Measurements from ENCODE around the gene CLCN1. TPM values are rescaled to one million over a fixed set of nuclear protein-coding genes. Genes with fewer than 3 reads are reported as not detected.

CLCN1 gene
- total RNA-seq, 1 donor, result 0.54 TPM

DNA sequence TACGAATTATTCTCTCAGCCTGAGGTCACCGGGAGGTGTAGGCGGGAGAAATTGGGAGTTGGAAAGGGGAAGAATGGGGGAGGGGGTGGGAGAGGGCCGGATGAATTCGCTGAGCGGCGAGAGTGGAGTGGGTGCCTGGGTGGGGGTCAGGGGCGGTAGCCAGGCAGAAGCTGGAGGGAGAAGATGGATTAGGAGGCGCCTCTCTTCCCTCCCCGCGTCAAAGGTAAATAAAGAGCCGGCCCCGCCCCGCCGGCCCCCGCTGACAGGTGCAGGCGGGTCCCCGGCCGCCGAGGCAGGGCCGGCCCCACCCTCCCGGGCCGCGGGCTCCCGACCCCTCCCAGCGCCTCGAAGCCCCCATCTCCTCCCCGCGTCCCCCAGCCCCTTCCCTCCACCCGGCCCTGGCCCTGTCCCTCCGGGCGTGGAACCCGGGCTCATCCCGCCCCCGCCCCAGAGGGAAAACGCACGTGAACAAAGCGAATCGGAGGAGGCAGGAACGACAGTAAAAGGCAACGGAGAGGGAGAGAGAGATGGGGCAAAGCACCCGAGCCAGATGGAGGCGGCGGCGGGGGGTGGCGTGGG is 45.7 kb downstream of the CLCN1 start:
- no peak for DNase-seq (ENCODE audit: low read depth in 2 of 3, low spot score in 2 of 3)

GRCh38 chr7:143362131-143363015 is 46.5 kb downstream of the CLCN1 start, which contains the start of gene FAM131B:
Gene FAM131B, minus strand, starts transcription at chr7:143362713. Its CDS starts 110 bp downstream, at chr7:143362603.
- no peak for DNase-seq (ENCODE audit: low read depth in 2 of 3, low spot score in 2 of 3)

- DNase-seq (ENCODE audit: low read depth in 2 of 3, low spot score in 2 of 3), result no peak
Observed at GRCh38 chr7:143363016-143363937, 47.4 kb downstream of the CLCN1 start.

DNA sequence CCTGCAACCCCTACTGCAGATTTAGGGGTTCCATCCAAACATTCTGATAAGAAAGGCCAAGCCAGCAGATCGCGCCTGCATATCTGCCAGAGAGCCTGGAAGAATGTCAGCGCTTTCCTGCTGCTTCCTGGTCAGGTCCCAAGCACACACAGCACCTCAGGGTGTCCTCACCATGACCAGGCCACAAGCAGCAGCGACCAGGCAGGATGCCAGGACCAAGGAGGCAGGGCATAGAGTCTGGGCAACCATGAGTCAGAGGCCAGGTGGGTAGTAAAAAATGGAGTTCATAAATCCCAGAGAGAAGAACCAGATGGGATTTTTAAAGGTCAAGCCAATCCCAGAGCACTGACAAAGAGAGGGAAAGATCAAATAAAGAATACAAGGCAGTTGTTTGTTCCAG is 52.1 kb downstream of the CLCN1 start:
- DNase-seq (ENCODE audit: low read depth in 2 of 3, low spot score in 2 of 3), result no peak

DNA sequence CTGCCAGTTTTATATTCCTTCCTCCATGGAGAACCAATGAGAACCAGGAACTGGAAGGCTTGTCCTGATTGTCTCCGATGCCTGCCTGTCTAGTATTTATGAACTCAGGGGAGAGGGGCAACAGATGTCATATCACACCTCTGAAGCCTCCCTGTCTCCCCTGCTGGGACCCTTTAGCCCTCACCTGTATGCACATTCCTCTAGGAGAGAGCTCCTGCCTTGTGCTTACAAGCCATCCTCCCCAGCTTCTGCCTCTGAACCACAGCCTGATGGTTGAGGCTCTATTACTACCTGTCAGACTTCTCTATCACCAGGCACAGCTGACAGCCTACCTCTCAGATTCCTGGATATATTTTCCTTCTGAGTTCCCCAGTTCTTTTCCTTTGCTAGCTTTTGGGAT is 52.5 kb downstream of the CLCN1 start:
- DNase-seq (ENCODE audit: low read depth in 2 of 3, low spot score in 2 of 3), result no peak

DNA sequence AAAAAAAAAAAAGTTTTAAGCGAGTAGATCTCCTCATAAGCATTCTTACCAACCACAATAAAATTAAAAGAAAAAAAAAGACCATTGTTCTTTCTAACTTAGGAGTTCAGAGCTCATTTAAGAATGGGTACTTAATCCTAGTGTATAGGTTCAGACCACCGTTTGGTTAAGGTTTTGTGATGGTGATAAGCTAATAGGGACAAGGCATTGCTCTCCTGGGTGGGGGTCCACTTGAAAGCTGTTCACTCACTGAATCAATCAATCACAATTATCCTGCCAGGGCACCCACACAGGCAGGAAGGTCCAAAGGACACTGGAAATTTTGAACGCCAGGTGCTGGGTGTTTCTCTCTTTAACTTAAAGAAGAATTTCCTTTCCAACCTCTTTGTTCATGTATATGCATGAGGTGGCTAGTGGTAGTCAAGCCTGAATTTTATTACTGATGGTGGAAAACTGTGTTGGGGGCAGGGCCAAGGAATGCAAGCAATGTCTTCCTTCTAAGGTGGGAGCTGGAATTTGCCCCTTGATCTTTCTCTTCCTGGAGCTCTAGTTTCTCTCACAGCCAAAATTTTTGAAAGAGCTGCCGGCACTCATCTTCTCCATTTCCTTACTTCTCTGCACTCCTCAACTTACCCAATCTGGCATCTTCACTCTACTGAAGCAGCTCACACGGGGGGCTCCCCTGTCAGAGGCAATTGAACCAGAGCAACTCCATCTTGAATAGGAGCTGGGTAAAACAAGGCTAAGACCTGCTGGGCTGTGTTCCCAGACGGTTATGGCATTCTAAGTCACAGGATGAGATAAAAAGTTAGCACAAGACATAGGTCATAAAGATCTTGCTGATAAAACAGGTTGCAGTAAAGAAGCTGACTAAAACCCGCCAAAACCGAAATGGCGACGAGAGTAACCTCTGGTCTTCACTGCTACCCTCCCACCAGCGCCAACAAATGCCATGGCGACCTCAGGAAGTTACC is 54.1 kb downstream of the CLCN1 start:
- DNase-seq (ENCODE audit: low read depth in 2 of 3, low spot score in 2 of 3), result no peak

DNA sequence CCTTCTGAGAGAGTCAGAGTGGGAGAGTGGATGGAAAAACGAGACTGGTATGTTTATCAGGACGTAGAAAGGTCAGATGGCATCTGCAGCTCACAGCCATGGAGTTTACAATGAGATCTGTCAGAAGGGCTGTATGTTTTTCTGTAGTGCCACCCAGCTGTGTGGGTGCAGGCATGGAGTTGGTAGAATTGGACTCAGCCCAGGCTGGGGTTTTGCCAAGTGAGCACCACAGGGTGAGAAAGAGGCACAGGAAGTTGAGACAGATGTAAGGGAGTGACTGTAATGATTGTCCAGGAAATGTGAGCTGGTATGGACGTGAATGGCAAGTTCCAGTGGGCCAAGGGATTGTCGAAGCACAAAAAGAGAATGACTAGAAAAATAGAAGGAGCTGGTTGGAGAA is 56.2 kb downstream of the CLCN1 start:
- peak in 2 of 3 donors; percentile 69 to 92 for DNase-seq (ENCODE audit: low read depth in 2 of 3, low spot score in 2 of 3)

DNA sequence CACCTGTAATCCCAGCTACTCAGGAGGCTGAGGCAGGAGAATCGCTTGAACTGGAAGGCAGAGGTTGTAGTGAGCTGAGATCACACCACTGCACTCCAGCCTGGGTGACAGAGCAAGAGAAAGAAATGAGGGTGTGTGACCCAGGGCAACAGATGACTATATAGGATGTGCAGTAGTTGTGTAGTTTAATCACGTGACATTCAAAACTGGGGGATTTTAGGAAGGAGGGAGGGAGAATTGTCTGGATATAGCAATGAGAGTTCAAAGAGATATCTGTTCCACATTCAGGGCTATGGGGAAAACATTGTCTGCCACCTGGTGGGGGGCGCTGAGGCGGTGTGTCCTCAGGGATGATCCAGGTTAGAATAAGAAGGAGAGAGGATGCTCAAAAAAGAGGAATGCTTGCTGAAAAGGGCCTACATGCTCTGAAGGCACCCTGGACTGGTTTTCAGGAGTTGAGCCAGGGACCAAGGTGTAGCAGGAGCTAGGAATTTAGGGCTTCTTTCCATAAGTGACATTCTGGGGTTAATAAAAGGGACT is 57.4 kb downstream of the CLCN1 start:
- no peak for DNase-seq (ENCODE audit: low read depth in 2 of 3, low spot score in 2 of 3)

DNA sequence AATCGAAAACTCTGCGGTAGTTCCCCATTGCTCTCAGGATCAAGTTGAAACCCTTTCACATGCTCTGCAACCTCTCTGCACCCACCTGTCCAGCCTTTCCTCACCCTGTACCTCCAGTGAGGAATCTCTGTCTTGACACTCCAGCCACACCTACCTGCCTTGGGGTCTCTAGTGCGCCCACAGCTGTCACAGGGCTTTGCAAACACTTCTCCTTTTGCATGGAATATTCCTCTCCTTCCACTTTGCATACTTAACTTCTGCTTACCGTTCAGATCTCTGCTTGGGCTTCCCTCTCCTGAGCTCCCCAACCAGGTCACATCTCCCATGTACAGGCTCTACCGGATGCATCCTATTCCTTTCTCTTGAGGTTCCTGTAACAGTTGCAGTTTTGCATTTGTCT is 58.6 kb downstream of the CLCN1 start:
- DNase-seq (ENCODE audit: low read depth in 2 of 3, low spot score in 2 of 3), result peak in 1 of 3 donors; percentile 40

GRCh38 chr7:143375298-143376034 is 59.6 kb downstream of the CLCN1 start:
- peak in 2 of 3 donors; percentile 81 to 84 for DNase-seq (ENCODE audit: low read depth in 2 of 3, low spot score in 2 of 3)

DNA sequence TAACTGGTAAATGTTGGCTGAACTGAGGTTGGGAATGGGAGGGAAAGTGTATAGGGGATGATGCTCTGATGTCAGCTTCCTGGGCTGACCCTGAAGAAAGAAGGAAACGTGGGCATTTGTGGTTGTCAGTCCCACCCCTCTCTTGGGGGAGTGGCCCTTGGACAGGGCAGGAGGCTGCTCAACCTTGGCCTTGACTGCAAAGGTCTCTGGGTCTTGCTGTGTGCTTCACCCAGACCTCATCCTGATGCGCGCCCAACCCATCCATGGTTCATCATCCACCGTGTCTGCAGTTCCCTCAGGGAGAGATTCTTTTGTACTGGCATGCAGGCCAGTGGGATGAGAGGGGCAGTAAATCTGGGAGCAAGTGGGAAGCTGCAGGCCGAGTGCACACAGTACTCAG is 60.5 kb downstream of the CLCN1 start:
- DNase-seq (ENCODE audit: low read depth in 2 of 3, low spot score in 2 of 3), result no peak

- no peak for DNase-seq (ENCODE audit: low read depth in 2 of 3, low spot score in 2 of 3)
Observed at GRCh38 chr7:143379611-143380259, 63.8 kb downstream of the CLCN1 start.

DNA sequence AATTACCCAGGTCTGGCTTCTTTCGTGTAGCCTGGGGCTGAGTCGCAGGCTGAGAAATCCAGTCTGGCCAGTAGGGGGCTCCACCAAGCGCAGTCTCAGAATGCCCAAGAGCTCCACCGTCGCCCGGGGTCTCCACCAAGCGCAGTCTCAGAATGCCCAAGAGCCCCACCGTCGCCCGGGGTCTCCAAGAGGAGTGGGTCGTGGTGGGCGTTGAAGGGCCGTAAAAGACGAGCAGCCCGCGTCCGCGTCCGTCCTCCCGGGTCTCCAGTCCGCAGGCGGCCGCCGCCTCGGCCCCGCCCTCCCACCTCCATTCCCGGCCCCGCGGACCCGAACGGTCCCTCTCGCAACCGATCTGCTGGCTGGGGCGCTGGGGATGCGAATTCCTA is 64.3 kb downstream of the CLCN1 start:
- DNase-seq (ENCODE audit: low read depth in 2 of 3, low spot score in 2 of 3), result peak; percentile 79 to 96 (median 91)

GRCh38 chr7:143380646-143381426 is 64.9 kb downstream of the CLCN1 start, which contains the start of gene ZYX:
Gene ZYX, plus strand, starts transcription at chr7:143381345. Its CDS starts 227 bp downstream, at chr7:143381572.
- peak; percentile 55 to 92 (median 91) for DNase-seq (ENCODE audit: low read depth in 2 of 3, low spot score in 2 of 3)

GRCh38 chr7:143381427-143382125 is 65.7 kb downstream of the CLCN1 start:
- DNase-seq (ENCODE audit: low read depth in 2 of 3, low spot score in 2 of 3), result no peak

DNA sequence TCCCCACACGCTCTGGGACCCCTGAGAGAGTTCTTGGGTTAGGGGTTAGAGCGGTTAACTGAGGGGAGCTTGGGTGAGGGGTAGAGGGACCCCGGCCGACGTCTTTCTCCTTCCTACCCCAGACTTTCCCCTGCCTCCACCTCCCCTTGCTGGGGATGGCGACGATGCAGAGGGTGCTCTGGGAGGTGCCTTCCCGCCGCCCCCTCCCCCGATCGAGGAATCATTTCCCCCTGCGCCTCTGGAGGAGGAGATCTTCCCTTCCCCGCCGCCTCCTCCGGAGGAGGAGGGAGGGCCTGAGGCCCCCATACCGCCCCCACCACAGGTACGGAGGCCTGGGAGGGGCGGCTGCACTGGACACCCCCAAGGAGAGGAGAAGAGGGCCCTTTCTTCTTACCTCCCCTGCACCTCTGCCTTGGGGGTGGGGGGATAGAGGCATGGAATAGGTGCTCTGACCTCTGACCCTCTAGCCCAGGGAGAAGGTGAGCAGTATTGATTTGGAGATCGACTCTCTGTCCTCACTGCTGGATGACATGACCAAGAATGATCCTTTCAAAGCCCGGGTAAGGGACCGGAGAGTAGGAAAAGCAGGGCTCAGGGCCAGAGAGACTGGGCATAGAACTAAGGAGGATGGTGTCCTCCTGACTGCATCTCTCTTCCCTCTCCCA is 66.3 kb downstream of the CLCN1 start:
- DNase-seq (ENCODE audit: low read depth in 2 of 3, low spot score in 2 of 3), result no peak

Measured in hematopoietic multipotent progenitor cell (in vitro differentiated cells).